Skin of body (tissue), 2 donors: ENCODE measurements around the gene CDC37. TPM values are rescaled to one million over a fixed set of nuclear protein-coding genes. Genes with fewer than 3 reads are reported as not detected.
A peak's percentile ranks its signal among the peaks of the same experiment; 100 is the strongest.
"Not testable (repeated sequence)": the region's sequence is repeated elsewhere in the genome, so short reads cannot be mapped to it uniquely, and the experiment has no call there.

Experiments
- DNase-seq: peaks from one replicate; lab custom pipeline; 2025; lab: John Stamatoyannopoulos, UW
- total RNA-seq: library from RNA; depleted of rRNA; stranded (reverse); fragments of >200 nt; gene quantifications from one replicate; pipeline ENCODE4 v1.2.3, GENCODE V29; 2014

The CDC37 gene
- total RNA-seq, 1 donor from 2014 or later: 80.6 TPM

DNA sequence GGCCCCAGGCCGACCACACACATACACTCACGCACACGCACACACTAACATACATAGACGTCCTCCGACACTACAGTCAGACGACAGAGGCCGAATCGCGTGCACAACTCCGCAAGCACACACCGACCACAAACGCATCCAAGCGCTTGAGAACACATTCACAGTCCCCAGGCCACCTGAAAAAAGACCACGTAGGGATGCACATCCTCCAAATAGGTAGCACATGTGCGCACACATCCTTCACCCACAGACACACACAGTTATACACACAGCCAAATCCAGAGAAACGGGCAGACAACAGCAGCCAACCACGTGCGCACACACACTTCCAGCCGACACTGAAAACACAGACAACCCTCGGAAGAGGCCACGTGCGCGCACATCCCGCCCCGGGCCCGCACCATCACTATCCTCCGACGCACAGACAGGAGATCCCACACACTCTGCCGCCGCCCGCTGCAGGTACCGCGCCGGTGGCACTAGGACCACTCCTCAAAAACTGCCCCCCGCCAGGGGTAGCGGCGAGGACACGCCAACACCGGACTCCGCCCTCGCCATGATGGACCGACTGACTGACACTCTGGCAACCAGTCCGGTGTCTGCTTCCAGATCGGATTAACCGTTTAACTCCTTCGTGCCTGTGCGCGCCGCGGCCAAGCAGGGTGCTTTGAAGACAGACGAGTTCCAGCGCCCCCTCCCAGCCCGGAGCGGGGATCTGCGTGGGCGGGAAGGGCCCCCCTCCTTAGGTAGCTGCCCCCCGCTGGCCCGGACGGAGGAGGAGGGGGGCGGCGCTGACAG is 16.5 kb upstream of the CDC37 start:
- DNase-seq: no peak

DNA sequence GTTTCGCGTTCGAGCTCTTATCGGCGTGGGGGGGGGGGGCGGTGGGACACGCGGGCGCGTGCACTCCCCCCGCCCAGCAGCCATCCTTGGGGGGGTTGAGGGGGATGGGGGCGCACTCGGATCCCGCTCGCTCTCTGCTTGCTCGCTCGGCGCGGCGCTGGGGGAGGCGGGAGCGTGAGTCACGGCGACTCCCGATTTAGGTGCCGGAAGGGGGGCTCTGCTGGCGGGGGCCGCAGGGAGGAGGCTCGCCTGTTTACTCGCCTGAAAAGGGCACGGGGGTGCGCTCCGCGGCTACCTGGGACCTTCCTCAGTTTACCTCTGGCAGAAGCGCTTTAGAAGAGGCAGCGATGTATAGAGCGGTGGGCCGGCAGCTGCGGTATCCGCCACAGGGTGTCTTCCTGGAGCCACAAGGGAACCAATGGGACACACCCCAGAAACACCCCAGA is 15.9 kb upstream of the CDC37 start:
- no peak for DNase-seq

GRCh38 chr19:10418485-10419199 is 15.3 kb upstream of the CDC37 start:
- no peak for DNase-seq

DNA sequence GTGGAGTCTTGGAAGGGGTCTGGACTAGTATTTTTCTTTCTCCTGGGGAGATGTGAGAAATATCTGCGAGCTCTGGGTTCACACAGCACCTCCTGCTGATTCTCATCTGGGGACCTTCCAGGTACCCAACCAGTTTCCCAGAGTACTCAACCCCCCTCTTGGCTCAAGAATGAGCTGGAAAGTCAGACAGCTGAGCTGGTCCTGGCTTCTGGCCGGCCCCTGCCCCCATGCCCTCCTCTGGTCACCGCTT is 14.8 kb upstream of the CDC37 start:
- DNase-seq: no peak

DNA sequence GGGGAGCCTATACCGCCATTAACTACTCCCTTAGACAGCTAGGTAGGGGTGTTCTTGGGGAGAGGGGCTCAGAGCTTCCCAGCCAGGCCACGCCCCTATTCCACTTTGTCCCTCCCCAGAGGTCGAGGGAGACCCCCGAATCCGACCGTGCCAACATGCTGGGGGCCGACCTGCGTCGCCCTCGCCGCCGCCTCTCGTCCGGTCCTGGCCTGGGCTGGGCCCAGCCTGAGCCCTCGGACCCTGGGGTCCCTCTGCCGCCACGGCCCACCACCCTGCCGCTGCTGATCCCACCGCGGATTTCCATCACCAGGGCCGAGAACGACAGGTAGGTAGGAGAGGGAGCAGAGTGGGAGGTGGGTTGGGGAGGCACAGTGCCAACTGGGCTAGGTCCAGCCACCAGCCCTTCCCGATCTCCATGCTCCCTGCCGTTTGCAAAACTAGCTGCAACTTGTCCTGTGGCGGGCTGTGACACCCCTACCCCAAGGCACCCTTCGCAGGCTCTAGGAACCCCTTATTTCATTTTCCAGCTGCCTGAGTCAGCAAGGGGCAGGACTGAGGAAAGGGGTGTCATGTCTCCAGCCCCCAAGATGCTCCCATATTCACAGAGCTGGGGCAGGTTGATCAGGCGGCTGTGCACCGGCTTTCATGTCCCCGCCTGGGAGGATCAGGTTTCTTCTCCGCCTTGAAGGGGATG is 14.3 kb upstream of the CDC37 start:
- DNase-seq: no peak

- peak; percentile 86 for DNase-seq
These were observed 13.3 kb upstream of the CDC37 start for GRCh38 chr19:10416380-10417257.

- DNase-seq: no peak
These were observed 12.7 kb upstream of the CDC37 start for GRCh38 chr19:10416083-10416379.

GRCh38 chr19:10412257-10412977 is 9.1 kb upstream of the CDC37 start:
- no peak for DNase-seq

- DNase-seq: not testable (repeated sequence)
These were observed 7.9 kb upstream of the CDC37 start for GRCh38 chr19:10411224-10411623.

DNA sequence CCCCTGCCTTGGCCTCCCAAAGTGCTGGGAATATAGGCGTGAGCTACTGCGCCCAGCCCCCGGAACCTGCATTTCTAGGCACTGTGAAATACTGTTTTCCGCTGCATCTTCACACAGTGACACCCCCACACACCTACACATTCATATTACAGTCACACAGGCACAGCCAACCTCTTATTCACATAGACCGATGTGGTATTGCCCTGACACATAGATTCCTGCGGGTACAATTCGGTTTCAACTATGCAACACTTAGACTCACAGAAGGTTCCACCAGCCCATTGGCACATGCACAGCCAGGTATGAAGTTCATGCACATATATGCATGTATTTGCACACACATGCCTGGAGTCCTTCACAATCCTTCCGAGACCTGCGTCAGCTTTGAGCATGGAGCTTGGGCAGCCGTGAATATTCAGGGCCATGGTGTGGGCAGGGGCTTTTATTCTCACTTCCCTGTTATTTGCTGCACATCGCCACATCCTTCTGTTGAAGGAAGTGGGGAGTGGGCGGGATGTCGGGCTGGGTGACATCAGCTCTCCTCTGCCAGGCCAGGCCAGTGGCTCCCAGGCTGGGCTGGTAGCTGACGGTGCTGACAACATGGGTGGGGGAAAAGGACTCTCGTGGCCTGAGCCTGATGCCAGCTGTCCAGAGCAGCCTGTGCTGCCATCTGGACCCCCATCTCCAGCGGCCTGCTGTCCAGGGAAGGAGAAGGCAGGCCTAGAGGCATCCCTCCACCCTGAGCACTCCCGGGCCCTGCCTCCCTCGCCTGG is 5.4 kb upstream of the CDC37 start:
- no peak for DNase-seq

- DNase-seq: no peak
These were observed 3.8 kb upstream of the CDC37 start for GRCh38 chr19:10407096-10407495.

DNA sequence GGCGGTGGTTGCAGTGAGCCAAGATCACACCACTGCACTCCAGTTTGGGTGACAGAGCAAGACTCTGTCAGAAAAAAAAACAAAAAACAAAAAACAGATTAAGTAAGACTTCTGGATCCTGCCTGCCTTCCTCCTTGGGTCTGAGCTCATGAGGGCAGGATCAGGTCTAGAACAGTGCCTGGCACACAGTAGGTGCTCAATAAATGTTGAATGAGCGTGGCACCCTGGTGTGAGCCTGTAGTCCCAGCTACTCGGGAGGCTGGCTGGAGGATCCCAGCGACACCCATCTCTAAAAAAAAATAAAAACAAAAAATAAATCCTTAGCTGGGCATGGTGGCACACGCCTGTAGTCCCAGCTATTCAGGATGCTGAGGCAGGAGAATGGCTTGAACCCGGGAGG is 2.8 kb upstream of the CDC37 start:
- DNase-seq: no peak

DNA sequence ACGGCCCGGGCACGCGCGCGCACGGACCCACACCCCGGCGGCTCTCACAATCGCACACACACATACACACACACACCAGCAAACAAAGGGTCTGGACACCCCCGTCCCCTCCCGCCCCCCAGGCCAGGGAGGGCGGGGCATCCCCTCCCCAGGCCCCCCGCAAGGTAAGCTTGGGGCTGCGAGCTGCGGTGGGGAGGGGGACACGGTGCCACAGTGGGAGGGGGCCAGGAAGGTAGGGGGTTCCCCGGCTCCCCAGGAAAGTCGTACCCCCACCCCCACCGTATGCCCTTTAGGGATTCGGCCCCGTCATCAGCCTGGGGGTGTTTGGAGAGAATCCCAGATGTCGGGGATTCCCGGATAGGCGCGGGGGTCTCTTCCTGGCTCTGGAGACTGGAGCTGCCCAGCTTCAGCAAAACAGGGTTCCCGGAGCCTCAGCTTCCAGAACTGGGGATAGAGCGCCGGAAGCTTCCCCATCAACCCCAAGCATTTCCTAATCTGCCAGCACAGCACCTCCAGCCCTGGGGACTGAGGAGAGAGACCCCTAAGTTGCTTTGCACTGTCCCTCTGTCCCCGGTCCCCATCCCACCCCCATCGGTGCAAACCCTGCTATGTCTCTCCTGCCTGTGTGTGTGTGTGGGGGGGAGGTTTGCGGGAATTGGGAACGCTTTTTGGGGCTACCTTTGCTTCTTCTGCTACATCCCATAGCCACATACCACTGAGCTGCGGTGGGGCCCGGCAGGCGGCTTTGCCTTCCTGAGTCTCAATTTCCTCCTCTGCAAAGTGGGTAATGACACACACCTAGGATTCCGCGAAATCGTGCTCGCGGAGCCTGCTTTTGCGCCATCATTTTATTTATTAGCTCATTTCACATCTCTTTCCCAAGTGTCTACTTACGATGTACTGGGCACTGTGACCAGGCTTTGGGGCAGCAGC is 1.8 kb upstream of the CDC37 start:
- DNase-seq: no peak

DNA sequence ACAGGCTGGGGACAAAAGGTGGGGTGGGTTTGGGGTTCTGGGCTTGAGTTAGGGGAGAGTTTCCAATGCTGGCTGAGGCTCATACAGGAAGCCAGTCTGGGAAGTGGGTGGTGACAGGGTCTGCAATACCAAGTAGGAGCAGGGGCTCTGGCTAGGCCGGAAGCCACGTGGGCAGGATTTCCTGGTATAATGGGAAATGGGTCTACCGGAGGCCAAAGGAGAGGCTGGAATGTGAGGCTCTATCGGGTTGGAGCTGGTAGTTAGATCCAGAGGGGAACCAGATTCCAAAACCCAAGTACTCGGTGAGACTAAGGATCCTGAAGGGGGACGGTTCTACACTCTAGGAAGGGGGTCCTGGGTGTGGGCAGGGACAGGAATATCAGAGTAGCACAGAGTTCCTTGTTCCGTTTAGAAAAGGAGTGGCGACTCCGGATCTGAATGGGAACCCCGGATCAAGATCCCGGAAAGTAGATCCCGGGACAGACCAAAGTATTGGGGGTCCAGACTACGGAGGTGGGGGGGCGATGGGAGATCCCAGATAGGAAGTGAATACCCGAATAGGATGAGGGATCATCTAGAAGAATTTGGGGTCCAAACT is 802 bp downstream of the CDC37 start:
- no peak for DNase-seq

DNA sequence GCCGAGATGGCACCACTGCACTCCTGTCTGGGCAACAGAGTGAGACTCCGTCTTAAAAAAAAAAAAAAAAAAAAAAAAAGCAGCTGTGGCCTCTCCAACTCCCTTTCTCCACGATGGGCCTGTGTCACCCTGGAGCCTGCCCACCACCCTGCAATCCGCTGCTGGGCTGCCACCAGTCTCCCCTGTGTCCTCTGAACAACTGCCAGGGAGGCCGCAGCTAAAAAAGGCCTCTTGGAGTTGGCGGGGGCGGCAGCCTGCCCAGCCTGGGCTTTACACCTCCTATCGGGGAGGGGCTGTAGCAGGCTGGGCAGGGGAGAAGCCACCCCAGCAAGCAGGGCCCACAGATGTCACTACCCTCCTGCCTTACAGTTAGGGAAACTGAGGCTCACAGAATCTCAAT is 3.5 kb downstream of the CDC37 start:
- no peak for DNase-seq

GRCh38 chr19:10399340-10399739 is 4.0 kb downstream of the CDC37 start:
- not testable (repeated sequence) for DNase-seq

DNA sequence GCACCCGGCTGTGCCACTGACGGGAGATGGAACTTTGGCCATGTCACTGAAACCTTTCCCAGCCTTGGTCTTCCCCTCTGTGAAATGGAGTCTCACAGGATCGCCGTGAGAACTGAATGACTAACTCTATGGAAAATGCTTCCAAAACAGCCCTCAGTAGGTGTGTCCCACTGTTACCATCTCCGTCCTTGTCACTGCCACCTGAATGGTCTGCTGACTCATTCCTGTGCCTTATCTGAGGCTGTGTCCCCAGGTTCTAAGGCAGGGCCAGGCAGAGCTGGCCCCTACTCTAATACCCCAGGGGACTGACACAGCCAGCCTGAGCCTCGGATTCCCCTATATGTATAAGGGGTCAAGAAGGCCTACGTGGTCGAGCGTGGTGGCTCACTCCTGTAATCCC is 4.5 kb downstream of the CDC37 start:
- DNase-seq: no peak

DNA sequence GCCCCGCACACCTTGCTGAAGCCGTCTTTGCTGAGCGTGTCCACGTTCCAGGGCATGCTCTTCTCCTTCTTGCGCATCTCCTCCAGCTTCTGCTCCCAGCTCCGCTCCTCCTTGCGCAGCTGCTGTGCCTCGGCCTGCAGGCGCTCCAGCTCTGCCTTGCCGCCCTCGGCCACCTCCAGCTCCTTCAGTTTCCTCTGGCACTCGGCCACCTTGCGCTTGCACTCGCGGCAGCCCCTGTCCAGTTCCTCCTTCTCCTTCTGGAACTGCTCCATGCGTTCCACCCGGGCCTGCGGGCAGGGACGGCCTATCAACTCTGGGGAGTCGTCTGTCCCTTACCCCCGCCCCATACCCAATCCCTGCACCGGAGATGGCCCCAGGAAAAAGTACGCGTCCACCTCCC is 7.4 kb downstream of the CDC37 start:
- no peak for DNase-seq

- DNase-seq: no peak
These were observed 7.9 kb downstream of the CDC37 start for GRCh38 chr19:10395436-10395835.
